CD4-positive, alpha-beta T cell (primary cell): ENCODE results near the gene SV2C. TPM values are rescaled to one million over a fixed set of nuclear protein-coding genes. Genes with fewer than 3 reads are reported as not detected.

ENCODE experiments used
- ATAC-seq: fragments of 200-7000 bp; cut with Tn5 transposase; one replicate; pipeline ENCODE4 v1.10.0; 2022; ENCODE audit warnings: mild to moderate bottlenecking; ENCODE audit not compliant: poor library complexity
- CTCF ChIA-PET: fragments of 350-600 bp; sonication (Branson Sonifier 250); formaldehyde crosslinking; loops from one replicate; lab custom pipeline; 2021; ENCODE audit warnings: antibody characterized with exemption, inconsistent platforms; lab: Charles Lee
- POLR2A ChIA-PET: fragments of 350-600 bp; sonication (Branson Sonifier 250); formaldehyde crosslinking; loops from one replicate; lab custom pipeline; 2021; ENCODE audit warnings: antibody characterized with exemption, inconsistent platforms; lab: Charles Lee
- DNase-seq, 14 experiments: peaks; one replicate each; pipeline ENCODE4 v3.0.0-alpha.2; 2013 to 2020; ENCODE audit warnings: mixed read lengths in 2 of 14
- H3K27ac ChIP-seq, 2 donors: one replicate each; pipeline versions ENCODE4 v1.5.1 to v1.7.0; 2013; ENCODE audit warnings: low read length in 2 of 2, low read depth in 1 of 2, mild to moderate bottlenecking in 1 of 2
- H3K27me3 ChIP-seq, 2 experiments: 1 replicate in 1 of 2; 2 replicates in 1 of 2; pipeline versions ENCODE4 v1.6.1 to v1.7.0; 2013; ENCODE audit warnings: low read length in 2 of 2, control low read depth in 1 of 2, mild to moderate bottlenecking in 1 of 2, moderate library complexity in 1 of 2; ENCODE audit not compliant: insufficient read depth in 2 of 2, control insufficient read depth in 1 of 2
- H3K36me3 ChIP-seq: one replicate; pipeline ENCODE4 v1.6.1; 2013; ENCODE audit warnings: low read length, control low read depth; ENCODE audit not compliant: insufficient read depth
- H3K4me1 ChIP-seq: one replicate; pipeline ENCODE4 v1.6.1; 2013; ENCODE audit warnings: low read length, control low read depth; ENCODE audit not compliant: insufficient read depth
- H3K4me3 ChIP-seq: one replicate; pipeline ENCODE4 v1.5.1; 2013; ENCODE audit warnings: mild to moderate bottlenecking, low read length, moderate library complexity
- H3K9me3 ChIP-seq, 2 experiments: 1 replicate in 1 of 2; 2 replicates in 1 of 2; pipeline versions ENCODE4 v1.6.1 to v1.7.0; 2013; ENCODE audit warnings: low read length in 2 of 2, mild to moderate bottlenecking in 2 of 2, control low read depth in 1 of 2, moderate library complexity in 1 of 2; ENCODE audit not compliant: control insufficient read depth in 1 of 2, insufficient read depth in 1 of 2
- H3K27ac Mint-ChIP-seq: one replicate; pipeline ENCODE4 v1.8.0; 2020; ENCODE audit warnings: mixed read lengths
- H3K27me3 Mint-ChIP-seq: one replicate; pipeline ENCODE4 v1.8.0; 2021; ENCODE audit warnings: mixed read lengths
- H3K36me3 Mint-ChIP-seq: one replicate; pipeline ENCODE4 v1.8.0; 2021; ENCODE audit warnings: low read depth, mixed read lengths
- H3K4me1 Mint-ChIP-seq: one replicate; pipeline ENCODE4 v1.8.0; 2021; ENCODE audit warnings: low read depth, mixed read lengths
- H3K4me3 Mint-ChIP-seq: one replicate; pipeline ENCODE4 v1.8.0; 2020; ENCODE audit warnings: mild to moderate bottlenecking, mixed read lengths
- H3K9me3 Mint-ChIP-seq: one replicate; pipeline ENCODE4 v1.8.0; 2020; ENCODE audit warnings: mixed read lengths
- CTCF ChIP-seq: fragments of 200-600 bp; IDR thresholded peaks from one replicate; pipeline ENCODE4 v1.8.0; 2022; ENCODE audit warnings: antibody characterized with exemption, mild to moderate bottlenecking
- intact Hi-C, 2 experiments: fragments of 100-400 bp; cut with DNase I in 1 of 2; cut with micrococcal nuclease in 1 of 2; formaldehyde crosslinking; loops; one replicate each; pipeline versions ENCODE4 v1.15.1 to v1.9.0; 2023 to 2025; cut with DNase I, micrococcal nuclease
- total RNA-seq, 174 experiments: library from RNA in 2 of 174; stranded (reverse) in 2 of 174; gene quantifications; one replicate each; pipeline ENCODE4 v1.2.3 and lab custom pipeline; 2021 to 2026

SV2C gene
- total RNA-seq, 2 experiments from 2014 or later: 0.03 to 0.08 TPM

GRCh38 chr5:76337953-76338451 is 254.8 kb downstream of the SV2C start:
- ATAC-seq (peak; percentile 82), DNase-seq (peak in 12 of 14 experiments; percentile 8 to 80 (median 25))
- ChIA-PET POLR2A (interaction anchor here (1.0 to 1.4 kb wide), 6 partner anchors 11 to 210 kb away, joined by 3 to 11 read pairs (median 4); partner anchors contain the start of gene IQGAP2), CTCF (interaction anchor here (0.7 to 1.4 kb wide), 4 partner anchors 14 to 245 kb away, joined by 3 to 7 read pairs (median 4); no protein-coding TSS in a partner anchor)
- Mint-ChIP-seq H3K4me3 (no peak overlapping the region), H3K4me1 (peaks cover 38% of the 10 kb centered on the region), H3K9me3 (no peaks in the 10 kb centered on the region), H3K27me3 (no peaks in the 10 kb centered on the region), H3K36me3 (no peaks in the 10 kb centered on the region), H3K27ac (no peak overlapping the region)
- intact Hi-C loops: loop anchor here (1.0 to 5.0 kb wide), 7 partner anchors 65 to 434 kb away; partner anchors contain the start of gene IQGAP2 (in 1 of the 2)
- no peaks in the 10 kb centered on the region for H3K9me3 ChIP-seq
- H3K27ac ChIP-seq: no peak overlapping the region
- no peaks in the 10 kb centered on the region for H3K27me3 ChIP-seq
- no peak overlapping the region for H3K4me3 ChIP-seq
- H3K36me3 ChIP-seq: no peaks in the 10 kb centered on the region
- peak; percentile 72 for TF ChIP-seq CTCF
- peaks cover 23% of the 10 kb centered on the region for H3K4me1 ChIP-seq

- intact Hi-C loops: loop anchor here in 1 of 2 experiments (2.0 to 5.0 kb wide), 4 partner anchors 63 to 432 kb away; partner anchors contain the start of gene IQGAP2
- Histone ChIP-seq H3K27ac (no peak overlapping the region), H3K36me3 (no peaks in the 10 kb centered on the region), H3K4me3 (no peak overlapping the region), H3K9me3 (no peaks in the 10 kb centered on the region), H3K27me3 (no peaks in the 10 kb centered on the region), H3K4me1 (peaks cover 23% of the 10 kb centered on the region)
- Mint-ChIP-seq H3K27me3 (no peaks in the 10 kb centered on the region), H3K27ac (no peak overlapping the region), H3K4me1 (peaks cover 27% of the 10 kb centered on the region), H3K36me3 (no peaks in the 10 kb centered on the region), H3K9me3 (no peaks in the 10 kb centered on the region), H3K4me3 (no peak overlapping the region)
- DNase-seq: no peak
- ChIA-PET CTCF (no interaction called here), POLR2A (interaction anchor here (0.6 to 0.8 kb wide), 2 partner anchors 14 to 233 kb away, joined by 3 read pairs; no protein-coding TSS in a partner anchor)
- TF ChIP-seq CTCF: no peak
- ATAC-seq: no peak
Observed at GRCh38 chr5:76339919-76340318, 256.7 kb downstream of the SV2C start.

- H3K27ac Mint-ChIP-seq: no peak overlapping the region
- H3K4me3 Mint-ChIP-seq: no peak overlapping the region
- ChIA-PET POLR2A (interaction anchor here (1.0 kb wide), 1 partner anchor 61 kb away, joined by 5 read pairs; the partner anchor contains the start of gene IQGAP2), CTCF (no interaction called here)
- ATAC-seq (no peak), DNase-seq (peak in 1 of 14 experiments; percentile 17)
- no peaks in the 10 kb centered on the region for H3K27me3 ChIP-seq
- no peaks in the 10 kb centered on the region for H3K9me3 ChIP-seq
- no peak for TF ChIP-seq CTCF
- no peak overlapping the region for H3K27ac ChIP-seq
- H3K4me1 Mint-ChIP-seq: peaks cover 27% of the 10 kb centered on the region
- H3K27me3 Mint-ChIP-seq: no peaks in the 10 kb centered on the region
- H3K4me3 ChIP-seq: no peak overlapping the region
- H3K9me3 Mint-ChIP-seq: no peaks in the 10 kb centered on the region
- intact Hi-C loops: no loop called here
- no peaks in the 10 kb centered on the region for H3K36me3 Mint-ChIP-seq
- peaks cover 23% of the 10 kb centered on the region for H3K4me1 ChIP-seq
- no peaks in the 10 kb centered on the region for H3K36me3 ChIP-seq
Observed at GRCh38 chr5:76341651-76342334, 258.6 kb downstream of the SV2C start.
